ENCODE results near the gene KRT73.

DNA sequence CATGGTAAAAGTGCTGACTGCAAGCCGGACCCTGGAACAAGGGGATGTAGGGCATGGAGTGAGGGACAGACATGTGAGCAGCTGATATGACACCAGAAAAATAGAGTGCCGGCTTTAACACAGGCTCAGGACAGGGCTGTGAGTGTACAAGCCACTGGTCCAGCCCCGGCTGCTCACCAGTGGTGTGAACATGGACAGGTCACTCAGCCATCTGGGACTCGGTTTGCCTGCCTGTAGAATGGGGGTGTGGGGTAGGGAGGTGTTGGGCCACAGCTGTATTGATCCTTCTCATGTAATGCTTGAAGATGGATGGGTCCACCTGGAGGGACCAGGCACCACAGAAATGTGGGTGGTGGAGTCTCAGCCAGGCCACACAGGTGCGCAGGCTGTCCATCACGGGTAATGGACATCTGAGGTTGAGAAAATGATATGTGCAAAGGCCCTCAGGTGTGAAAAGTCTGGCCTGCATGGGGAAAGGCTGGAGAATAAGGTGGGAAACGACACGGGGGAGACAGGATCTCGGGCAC lies 34.1 kb downstream of the KRT73 start:
- TF ChIP-seq, protein P1, sequence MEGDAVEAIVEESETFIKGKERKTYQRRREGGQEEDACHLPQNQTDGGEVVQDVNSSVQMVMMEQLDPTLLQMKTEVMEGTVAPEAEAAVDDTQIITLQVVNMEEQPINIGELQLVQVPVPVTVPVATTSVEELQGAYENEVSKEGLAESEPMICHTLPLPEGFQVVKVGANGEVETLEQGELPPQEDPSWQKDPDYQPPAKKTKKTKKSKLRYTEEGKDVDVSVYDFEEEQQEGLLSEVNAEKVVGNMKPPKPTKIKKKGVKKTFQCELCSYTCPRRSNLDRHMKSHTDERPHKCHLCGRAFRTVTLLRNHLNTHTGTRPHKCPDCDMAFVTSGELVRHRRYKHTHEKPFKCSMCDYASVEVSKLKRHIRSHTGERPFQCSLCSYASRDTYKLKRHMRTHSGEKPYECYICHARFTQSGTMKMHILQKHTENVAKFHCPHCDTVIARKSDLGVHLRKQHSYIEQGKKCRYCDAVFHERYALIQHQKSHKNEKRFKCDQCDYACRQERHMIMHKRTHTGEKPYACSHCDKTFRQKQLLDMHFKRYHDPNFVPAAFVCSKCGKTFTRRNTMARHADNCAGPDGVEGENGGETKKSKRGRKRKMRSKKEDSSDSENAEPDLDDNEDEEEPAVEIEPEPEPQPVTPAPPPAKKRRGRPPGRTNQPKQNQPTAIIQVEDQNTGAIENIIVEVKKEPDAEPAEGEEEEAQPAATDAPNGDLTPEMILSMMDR (IDR thresholded peaks at IDR 0.05), result no peak
- no peak for TF ChIP-seq POLR2A (IDR thresholded peaks at IDR 0.05)

Data from Peyer's patch (tissue), 4 donors.